Fibroblast of the aortic adventitia (primary cell): Measurements from ENCODE around the gene SLC25A41. TPM values are rescaled to one million over a fixed set of nuclear protein-coding genes. Genes with fewer than 3 reads are reported as not detected.
"Not testable (repeated sequence)": the region's sequence is repeated elsewhere in the genome, so short reads cannot be mapped to it uniquely, and the experiment has no call there.

Experiments
- DNase-seq: peaks from one replicate; pipeline ENCODE4 v3.0.0-alpha.2; 2010; ENCODE audit warnings: low read depth
- H3K4me3 ChIP-seq: 2 replicates; pipeline ENCODE4 v1.5.1; 2011; ENCODE audit warnings: low read depth, mild to moderate bottlenecking, control low read depth, low read length, moderate library complexity
- total RNA-seq: library from RNA; depleted of rRNA; stranded (reverse); fragments of >200 nt; gene quantifications from 2 replicates; pipeline ENCODE4 v1.2.3, GENCODE V29; 2012; ENCODE audit warnings: low replicate concordance
- TF ChIP-seq, protein P1 (sequence below): IDR thresholded peaks from 2 replicates; pipeline ENCODE4 v1.5.1; 2011; ENCODE audit warnings: mild to moderate bottlenecking, low read length, control low read depth, inconsistent platforms; ENCODE audit not compliant: insufficient read depth

Gene SLC25A41
- total RNA-seq, 1 donor: not detected

GRCh38 chr19:6429419-6430221, 3.9 kb downstream of the SLC25A41 start:
- TF ChIP-seq, protein P1, sequence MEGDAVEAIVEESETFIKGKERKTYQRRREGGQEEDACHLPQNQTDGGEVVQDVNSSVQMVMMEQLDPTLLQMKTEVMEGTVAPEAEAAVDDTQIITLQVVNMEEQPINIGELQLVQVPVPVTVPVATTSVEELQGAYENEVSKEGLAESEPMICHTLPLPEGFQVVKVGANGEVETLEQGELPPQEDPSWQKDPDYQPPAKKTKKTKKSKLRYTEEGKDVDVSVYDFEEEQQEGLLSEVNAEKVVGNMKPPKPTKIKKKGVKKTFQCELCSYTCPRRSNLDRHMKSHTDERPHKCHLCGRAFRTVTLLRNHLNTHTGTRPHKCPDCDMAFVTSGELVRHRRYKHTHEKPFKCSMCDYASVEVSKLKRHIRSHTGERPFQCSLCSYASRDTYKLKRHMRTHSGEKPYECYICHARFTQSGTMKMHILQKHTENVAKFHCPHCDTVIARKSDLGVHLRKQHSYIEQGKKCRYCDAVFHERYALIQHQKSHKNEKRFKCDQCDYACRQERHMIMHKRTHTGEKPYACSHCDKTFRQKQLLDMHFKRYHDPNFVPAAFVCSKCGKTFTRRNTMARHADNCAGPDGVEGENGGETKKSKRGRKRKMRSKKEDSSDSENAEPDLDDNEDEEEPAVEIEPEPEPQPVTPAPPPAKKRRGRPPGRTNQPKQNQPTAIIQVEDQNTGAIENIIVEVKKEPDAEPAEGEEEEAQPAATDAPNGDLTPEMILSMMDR: no peak
- DNase-seq: no peak
- H3K4me3 ChIP-seq: no peak overlapping the region

- H3K4me3 ChIP-seq: not testable (repeated sequence)
Observed at GRCh38 chr19:6428692-6429418, 4.7 kb downstream of the SLC25A41 start.

DNA sequence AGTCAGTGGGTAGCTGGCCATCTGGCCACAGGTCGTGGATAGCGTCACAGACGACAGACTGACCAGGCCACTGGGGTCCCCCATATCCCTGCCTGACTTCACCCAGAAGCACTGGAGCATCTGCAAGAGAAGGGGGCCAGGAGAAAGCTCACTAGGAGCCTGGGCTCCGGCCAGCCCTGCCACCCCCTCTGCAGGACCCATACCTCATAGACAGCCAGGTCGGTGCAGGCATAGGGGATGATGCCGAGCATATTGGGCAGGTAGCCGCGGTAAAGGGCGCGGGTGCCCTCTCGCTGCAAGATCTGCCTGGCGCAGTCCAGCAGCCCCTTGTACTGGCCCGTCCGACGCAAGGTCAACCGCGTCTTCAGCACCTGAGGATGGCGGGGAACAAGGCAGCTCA, 6.4 kb downstream of the SLC25A41 start:
- no peak for DNase-seq
- TF ChIP-seq, protein P1: no peak
- H3K4me3 ChIP-seq: no peak overlapping the region

More at GRCh38 chr19:6428692-6429418, 4.7 kb downstream of the SLC25A41 start:
- DNase-seq: not testable (repeated sequence)

DNA sequence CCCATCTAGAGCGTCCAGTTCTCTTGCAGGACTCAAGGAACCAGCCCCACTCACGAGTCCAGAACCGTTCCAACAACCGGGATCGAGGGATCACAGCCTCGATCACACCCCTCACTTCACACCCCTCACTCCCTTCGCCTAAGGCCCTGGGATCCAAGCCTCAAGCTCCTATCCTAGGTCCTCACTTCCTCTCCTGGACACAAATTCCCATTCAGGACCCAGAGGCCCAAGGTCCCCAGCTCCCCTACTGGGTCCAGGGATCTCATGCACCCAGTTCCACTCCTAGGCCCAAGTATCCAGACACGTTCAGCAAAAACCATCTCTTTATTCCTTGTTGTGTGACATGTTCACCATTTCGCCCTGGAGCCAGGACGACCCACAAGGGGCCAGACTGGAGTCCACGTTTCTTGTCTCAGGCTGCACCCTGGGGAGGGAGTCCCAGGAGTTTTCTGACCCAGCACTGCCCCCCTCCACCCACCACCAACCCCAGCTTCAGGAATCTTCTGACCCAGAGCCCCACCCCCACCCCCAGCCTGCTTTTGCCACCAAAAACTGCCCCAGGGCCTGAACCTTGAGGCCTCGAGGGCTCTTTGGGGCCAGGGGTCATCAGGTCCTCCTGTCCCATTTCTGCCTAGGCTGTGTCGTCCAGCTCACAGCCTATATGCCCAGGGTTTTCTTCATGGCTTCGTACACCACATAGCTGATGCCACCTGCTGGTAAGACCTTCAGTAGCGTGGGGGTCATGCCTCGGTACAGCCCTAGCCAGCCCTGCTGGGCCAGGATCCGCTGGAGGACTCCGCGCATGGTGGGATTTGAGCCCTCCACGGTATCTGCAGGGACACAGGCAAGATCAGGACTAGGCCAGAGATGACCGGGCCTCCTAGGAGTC, 7.6 kb downstream of the SLC25A41 start:
- TF ChIP-seq, protein P1: no peak
- no peak overlapping the region for H3K4me3 ChIP-seq
- DNase-seq: no peak

GRCh38 chr19:6424939-6425731, 8.4 kb downstream of the SLC25A41 start:
- peak; percentile 100 for DNase-seq
- TF ChIP-seq, protein P1: no peak
- H3K4me3 ChIP-seq: peak overlapping the region; percentile 18

- TF ChIP-seq, protein P1: no peak
- peak within 1 kb of the TSS; percentile 96 for H3K4me3 ChIP-seq
- DNase-seq: no peak
Observed at GRCh38 chr19:6424195-6424938, 9.2 kb downstream of the SLC25A41 start, which contains the start of gene KHSRP. Gene KHSRP, minus strand, starts transcription at chr19:6424811. Its CDS starts 110 bp downstream, at chr19:6424701.
